Measurements from ENCODE around the gene PACSIN2.
"Not testable (repeated sequence)": the region's sequence is repeated elsewhere in the genome, so short reads cannot be mapped to it uniquely, and the experiment has no call there.

Gene PACSIN2

DNA sequence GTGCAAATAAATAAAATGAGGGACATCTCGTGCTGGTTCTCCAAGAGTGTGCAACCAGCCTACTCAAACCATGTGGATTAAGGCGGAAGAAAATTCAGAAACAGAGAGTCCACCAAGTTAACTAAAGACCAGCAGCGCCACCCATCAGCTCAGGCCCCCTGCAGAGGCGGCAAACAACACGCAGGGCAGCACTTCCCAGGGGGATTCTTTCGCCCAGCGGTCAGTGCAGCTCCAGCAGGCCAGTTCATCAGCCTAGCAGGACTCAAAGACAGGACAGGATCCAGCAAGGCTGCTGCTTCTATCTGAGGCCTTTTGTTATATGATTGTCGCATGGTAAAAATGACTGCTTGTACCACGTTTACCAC, 51.7 kb downstream of the PACSIN2 start:
- no peak for DNase-seq (ENCODE audit: low read depth)
- H3K4me3 ChIP-seq (ENCODE audit: control insufficient read depth, low read depth, low read length): no peak overlapping the region
- TF ChIP-seq, protein P1, sequence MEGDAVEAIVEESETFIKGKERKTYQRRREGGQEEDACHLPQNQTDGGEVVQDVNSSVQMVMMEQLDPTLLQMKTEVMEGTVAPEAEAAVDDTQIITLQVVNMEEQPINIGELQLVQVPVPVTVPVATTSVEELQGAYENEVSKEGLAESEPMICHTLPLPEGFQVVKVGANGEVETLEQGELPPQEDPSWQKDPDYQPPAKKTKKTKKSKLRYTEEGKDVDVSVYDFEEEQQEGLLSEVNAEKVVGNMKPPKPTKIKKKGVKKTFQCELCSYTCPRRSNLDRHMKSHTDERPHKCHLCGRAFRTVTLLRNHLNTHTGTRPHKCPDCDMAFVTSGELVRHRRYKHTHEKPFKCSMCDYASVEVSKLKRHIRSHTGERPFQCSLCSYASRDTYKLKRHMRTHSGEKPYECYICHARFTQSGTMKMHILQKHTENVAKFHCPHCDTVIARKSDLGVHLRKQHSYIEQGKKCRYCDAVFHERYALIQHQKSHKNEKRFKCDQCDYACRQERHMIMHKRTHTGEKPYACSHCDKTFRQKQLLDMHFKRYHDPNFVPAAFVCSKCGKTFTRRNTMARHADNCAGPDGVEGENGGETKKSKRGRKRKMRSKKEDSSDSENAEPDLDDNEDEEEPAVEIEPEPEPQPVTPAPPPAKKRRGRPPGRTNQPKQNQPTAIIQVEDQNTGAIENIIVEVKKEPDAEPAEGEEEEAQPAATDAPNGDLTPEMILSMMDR (conservative IDR thresholded peaks at IDR 0.05; ENCODE audit: control insufficient read depth, insufficient read depth, low read depth, low read length): no peak

DNA sequence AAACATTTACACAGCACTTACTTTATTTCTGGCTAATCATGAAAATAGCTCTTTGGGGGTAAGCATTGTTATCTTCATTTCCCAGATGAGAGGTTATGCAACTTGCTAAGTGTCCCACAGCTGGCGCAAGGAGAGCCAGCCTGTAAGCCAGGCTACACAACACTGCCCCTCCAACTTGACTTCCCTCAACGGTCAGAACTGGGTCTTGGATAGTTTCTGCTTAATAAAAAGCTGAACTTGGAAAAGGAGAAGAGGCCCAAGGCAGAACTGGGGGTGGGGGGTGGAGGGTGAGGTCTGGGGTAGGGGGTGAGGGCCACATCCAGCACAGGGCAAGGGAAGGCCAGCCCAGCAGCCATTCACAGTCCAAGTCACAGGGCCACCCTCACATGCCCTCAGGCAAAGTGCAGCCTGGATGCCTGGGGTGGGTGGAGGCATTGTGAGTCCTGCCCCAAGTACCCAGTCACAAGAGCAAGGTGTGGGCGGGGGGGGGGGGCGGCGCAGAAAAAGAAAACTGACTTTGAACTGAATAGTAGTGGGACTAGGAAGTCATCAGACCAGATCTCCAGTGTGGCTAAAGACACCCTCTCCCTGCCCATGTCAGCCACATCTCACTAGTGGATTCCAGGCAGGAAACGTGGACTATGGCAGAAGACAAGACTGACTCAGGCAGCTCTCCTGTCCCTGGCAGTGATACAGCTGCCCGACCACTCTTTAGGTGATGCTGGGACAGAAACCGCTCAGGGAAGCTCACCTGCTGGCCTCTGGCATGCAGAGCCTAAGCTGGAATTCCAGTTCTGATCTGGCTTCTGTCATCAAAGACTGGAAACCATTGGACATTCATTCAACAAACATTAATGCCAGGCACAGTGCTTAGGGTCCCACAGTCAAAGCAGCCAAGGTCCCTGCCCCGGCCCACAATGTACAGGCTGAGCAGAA, 52.4 kb downstream of the PACSIN2 start:
- DNase-seq (ENCODE audit: low read depth): no peak
- no peak overlapping the region for H3K4me3 ChIP-seq (ENCODE audit: control insufficient read depth, low read depth, low read length)
- TF ChIP-seq, protein P1 (conservative IDR thresholded peaks at IDR 0.05; ENCODE audit: control insufficient read depth, insufficient read depth, low read depth, low read length): no peak

DNA sequence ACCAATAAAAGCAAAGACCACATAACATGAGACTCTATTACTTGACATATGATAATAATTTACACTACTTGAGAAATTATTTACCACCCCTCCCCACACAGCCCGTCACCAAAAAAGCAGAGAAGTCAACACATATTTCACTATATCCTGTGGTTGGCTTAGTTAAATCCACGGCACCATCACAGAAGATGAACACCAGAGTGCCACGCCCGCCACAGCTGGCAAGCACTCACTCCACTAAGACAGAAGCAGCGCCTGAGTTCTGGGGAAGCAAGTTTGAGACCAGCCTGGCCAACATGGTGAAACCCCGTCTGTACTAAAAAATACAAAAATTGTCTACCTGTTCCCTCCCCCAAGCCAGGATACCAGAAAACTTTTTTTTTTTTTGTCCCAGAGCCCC, 53.1 kb downstream of the PACSIN2 start:
- TF ChIP-seq, protein P1 (conservative IDR thresholded peaks at IDR 0.05; ENCODE audit: control insufficient read depth, insufficient read depth, low read depth, low read length): no peak
- no peak overlapping the region for H3K4me3 ChIP-seq (ENCODE audit: control insufficient read depth, low read depth, low read length)
- no peak for DNase-seq (ENCODE audit: low read depth)

DNA sequence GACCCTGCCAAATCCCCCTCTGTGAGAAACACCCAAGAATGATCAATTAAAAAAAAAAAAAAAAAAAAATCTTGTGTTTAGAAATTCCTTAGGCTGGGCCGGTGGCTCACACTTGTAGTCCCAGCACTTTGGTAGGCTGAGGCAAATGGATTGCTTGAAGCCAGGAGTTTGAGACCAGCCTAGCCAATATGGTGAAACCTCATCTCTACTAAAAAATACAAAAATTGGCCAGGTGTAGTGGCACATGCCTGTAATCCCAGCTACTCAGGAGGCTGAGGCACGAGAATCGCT, 53.6 kb downstream of the PACSIN2 start:
- H3K4me3 ChIP-seq (ENCODE audit: control insufficient read depth, low read depth, low read length); DNase-seq (ENCODE audit: low read depth): not testable (repeated sequence)

DNA sequence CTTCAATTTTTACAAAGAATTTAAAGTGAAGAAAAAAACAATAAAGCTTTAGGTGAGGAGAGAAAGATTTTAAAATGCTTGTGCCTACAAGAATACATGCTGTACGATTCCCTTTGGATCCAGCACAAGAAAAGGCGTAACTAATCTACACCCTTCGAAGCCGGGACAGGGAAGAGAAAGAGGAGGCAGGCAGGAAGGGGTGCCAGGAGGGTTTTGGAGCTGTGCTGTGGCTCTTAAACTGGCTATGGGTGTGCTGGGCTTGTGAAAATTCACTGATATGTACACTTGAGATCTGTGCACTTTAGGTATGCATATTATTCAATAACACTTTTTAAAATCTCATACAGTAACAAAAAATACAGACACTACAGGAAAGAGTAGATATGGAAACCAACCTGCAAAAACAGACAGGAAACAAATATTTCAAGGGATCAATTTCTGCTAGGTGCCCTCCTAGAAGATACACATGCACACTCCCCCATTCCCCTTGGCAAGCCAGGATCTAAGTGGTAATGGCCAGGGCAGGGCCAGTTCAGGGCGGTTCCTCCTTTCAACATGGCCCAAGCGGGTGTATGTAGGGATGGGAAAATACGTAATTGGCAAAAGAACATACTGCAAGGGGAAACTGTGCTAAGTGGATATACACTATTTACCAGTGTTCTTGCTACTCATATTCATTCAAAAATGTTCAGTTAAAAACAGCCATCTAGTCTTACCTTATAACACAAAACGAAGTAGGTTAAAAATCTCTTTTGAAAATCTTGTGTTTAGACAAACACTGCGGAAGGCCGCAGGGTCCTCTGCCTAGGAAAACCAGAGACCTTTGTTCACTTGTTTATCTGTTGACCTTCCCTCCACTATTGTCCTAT, 54.2 kb downstream of the PACSIN2 start:
- H3K4me3 ChIP-seq (ENCODE audit: control insufficient read depth, low read depth, low read length): no peak overlapping the region
- TF ChIP-seq, protein P1 (conservative IDR thresholded peaks at IDR 0.05; ENCODE audit: control insufficient read depth, insufficient read depth, low read depth, low read length): no peak
- no peak for DNase-seq (ENCODE audit: low read depth)

DNA sequence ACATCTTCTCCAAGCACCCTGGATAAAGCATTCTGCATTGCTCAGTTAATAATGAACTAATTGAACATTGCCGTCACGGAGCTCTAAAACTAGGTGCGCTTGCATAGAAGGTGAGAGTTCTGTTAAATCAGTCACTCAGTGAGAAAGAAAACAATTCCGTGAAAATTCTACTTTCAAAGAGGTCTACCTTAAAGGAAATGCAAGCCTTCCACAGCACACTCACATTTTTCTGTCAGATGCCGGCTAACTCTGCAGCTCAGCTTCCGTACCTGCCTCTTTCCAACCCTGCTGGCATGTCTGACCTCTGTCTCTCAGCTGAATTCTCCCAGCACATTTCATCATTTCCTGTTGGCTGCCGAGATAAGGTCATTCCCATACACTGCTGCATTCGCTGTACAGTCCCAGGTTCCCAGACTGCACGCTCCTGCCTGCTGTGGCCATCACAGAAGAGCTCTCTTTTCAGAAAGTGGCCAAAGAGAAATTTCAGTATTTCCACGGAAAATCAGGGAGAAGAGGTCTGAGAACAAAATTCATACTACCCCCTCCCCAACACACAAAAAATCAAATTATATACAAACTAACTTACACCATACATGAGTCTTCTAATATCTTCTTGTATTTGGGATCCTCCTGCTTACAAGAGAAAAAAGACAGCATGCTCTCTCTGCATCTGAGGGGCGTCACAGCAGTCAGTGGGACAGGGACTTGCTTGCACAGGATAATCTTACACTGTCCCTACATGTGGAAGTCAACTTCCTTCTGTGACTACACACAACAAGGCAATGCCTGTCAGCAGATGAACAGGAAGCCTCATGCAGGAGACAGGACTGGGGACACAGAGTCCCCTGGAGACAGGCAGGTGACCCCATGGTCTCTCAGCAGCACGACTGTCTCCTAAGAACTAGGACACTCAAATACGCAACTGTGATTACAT, 55.1 kb downstream of the PACSIN2 start:
- TF ChIP-seq, protein P1 (conservative IDR thresholded peaks at IDR 0.05; ENCODE audit: control insufficient read depth, insufficient read depth, low read depth, low read length): no peak
- DNase-seq (ENCODE audit: low read depth): peak; percentile 74
- H3K4me3 ChIP-seq (ENCODE audit: control insufficient read depth, low read depth, low read length): no peak overlapping the region
